H9 (cell line): Measurements from ENCODE around the gene DNAAF5. TPM values are rescaled to one million over a fixed set of nuclear protein-coding genes. Genes with fewer than 3 reads are reported as not detected.

Source experiments
- DNase-seq: peaks from one replicate; pipeline ENCODE4 v3.0.0-alpha.2; 2017
- H2AFZ ChIP-seq: one replicate; pipeline ENCODE4 v1.6.1; 2013; ENCODE audit warnings: mild to moderate bottlenecking, low read length, control low read depth, moderate library complexity
- H2AK5ac ChIP-seq: 2 replicates; pipeline ENCODE4 v1.6.1; 2013; ENCODE audit warnings: low read length, control low read depth, mixed read lengths; ENCODE audit not compliant: insufficient read length
- H2BK120ac ChIP-seq: one replicate; pipeline ENCODE4 v1.6.1; 2013; ENCODE audit warnings: low read depth, mild to moderate bottlenecking, low read length, control low read depth, inconsistent platforms; ENCODE audit not compliant: poor library complexity, severe bottlenecking
- H2BK12ac ChIP-seq: 2 replicates; pipeline ENCODE4 v1.6.1; 2013; ENCODE audit warnings: low read length, control low read depth, mixed read lengths, low read depth; ENCODE audit not compliant: insufficient read length
- H2BK15ac ChIP-seq: 2 replicates; pipeline ENCODE4 v1.6.1; 2013; ENCODE audit warnings: low read depth, low read length, control low read depth
- H2BK20ac ChIP-seq: one replicate; pipeline ENCODE4 v1.6.1; 2013; ENCODE audit warnings: low read depth, mild to moderate bottlenecking, low read length, control low read depth, inconsistent platforms; ENCODE audit not compliant: poor library complexity, severe bottlenecking
- H2BK5ac ChIP-seq: 2 replicates; pipeline ENCODE4 v1.6.1; 2013; ENCODE audit warnings: low read length, control low read depth, mixed read lengths; ENCODE audit not compliant: insufficient read length
- H3K14ac ChIP-seq: 2 replicates; pipeline ENCODE4 v1.6.1; 2013; ENCODE audit warnings: low read length, control low read depth; ENCODE audit not compliant: insufficient read depth
- H3K18ac ChIP-seq: 2 replicates; pipeline ENCODE4 v1.6.1; 2013; ENCODE audit warnings: low read depth, mild to moderate bottlenecking, mixed read lengths, low read length, control low read depth; ENCODE audit not compliant: insufficient read length
- H3K23ac ChIP-seq: 2 replicates; pipeline ENCODE4 v1.6.1; 2013; ENCODE audit warnings: low read length, control low read depth, mixed read lengths, low read depth; ENCODE audit not compliant: insufficient read length
- H3K23me2 ChIP-seq: 2 replicates; pipeline ENCODE4 v1.6.1; 2013; ENCODE audit warnings: low read depth, mild to moderate bottlenecking, mixed read lengths, low read length, control low read depth; ENCODE audit not compliant: insufficient read length, poor library complexity, severe bottlenecking
- H3K27ac ChIP-seq: 2 replicates; pipeline ENCODE4 v1.5.1; 2013; ENCODE audit warnings: low read length, control low read depth, mixed read lengths, low read depth; ENCODE audit not compliant: insufficient read length
- H3K27me3 ChIP-seq: 2 replicates; pipeline ENCODE4 v1.6.1; 2013; ENCODE audit warnings: low read length, control low read depth, inconsistent platforms; ENCODE audit not compliant: insufficient read depth
- H3K4ac ChIP-seq: 2 replicates; pipeline ENCODE4 v1.6.1; 2013; ENCODE audit warnings: low read depth, mild to moderate bottlenecking, control low read depth, inconsistent platforms, low read length, moderate library complexity
- H3K4me1 ChIP-seq: 2 replicates; pipeline ENCODE4 v1.6.1; 2013; ENCODE audit warnings: low read length, control low read depth, inconsistent platforms; ENCODE audit not compliant: insufficient read depth
- H3K4me2 ChIP-seq: 2 replicates; pipeline ENCODE4 v1.6.1; 2013; ENCODE audit warnings: low read length, control low read depth, mixed read lengths; ENCODE audit not compliant: insufficient read length, insufficient read depth
- H3K56ac ChIP-seq: 2 replicates; pipeline ENCODE4 v1.6.1; 2013; ENCODE audit warnings: low read depth, mild to moderate bottlenecking, mixed read lengths, low read length, control low read depth; ENCODE audit not compliant: insufficient read length
- H3K79me1 ChIP-seq: 2 replicates; pipeline ENCODE4 v1.6.1; 2013; ENCODE audit warnings: low read depth, mild to moderate bottlenecking, moderate library complexity, low read length, control low read depth, inconsistent platforms; ENCODE audit not compliant: insufficient read depth, poor library complexity, severe bottlenecking
- H3K79me2 ChIP-seq: 2 replicates; pipeline ENCODE4 v1.6.1; 2013; ENCODE audit warnings: low read length, control low read depth, inconsistent platforms; ENCODE audit not compliant: insufficient read depth
- H3K9ac ChIP-seq: 2 replicates; pipeline ENCODE4 v1.6.1; 2013; ENCODE audit warnings: low read length, control low read depth, mixed read lengths; ENCODE audit not compliant: insufficient read length; ENCODE audit errors: extremely low read depth
- H3K9me3 ChIP-seq: one replicate; pipeline ENCODE4 v1.6.1; 2013; ENCODE audit warnings: low read depth, low read length, inconsistent platforms; ENCODE audit not compliant: control insufficient read depth
- H3T11ph ChIP-seq: one replicate; pipeline ENCODE4 v1.6.1; 2013; ENCODE audit warnings: mild to moderate bottlenecking, low read length, control low read depth, inconsistent platforms
- H4K20me1 ChIP-seq: one replicate; pipeline ENCODE4 v1.6.1; 2013; ENCODE audit not compliant: control insufficient read depth, insufficient read length, insufficient read depth
- H4K5ac ChIP-seq: 2 replicates; pipeline ENCODE4 v1.6.1; 2013; ENCODE audit warnings: low read depth, mild to moderate bottlenecking, mixed read lengths, low read length, control low read depth; ENCODE audit not compliant: insufficient read length
- H4K8ac ChIP-seq: replicated peaks from 2 replicates; pipeline ENCODE4 v1.6.1; 2013; ENCODE audit warnings: low read length, control low read depth, mixed read lengths, low read depth; ENCODE audit not compliant: insufficient read length
- H4K91ac ChIP-seq: 2 replicates; pipeline ENCODE4 v1.6.1; 2013; ENCODE audit warnings: low read depth, mild to moderate bottlenecking, moderate library complexity, mixed read lengths, low read length, control low read depth; ENCODE audit not compliant: insufficient read length
- H3K27ac Mint-ChIP-seq, 3 experiments: 2 replicates in 2 of 3; 3 replicates in 1 of 3; pipeline ENCODE4 v1.8.0; 2020 to 2021; ENCODE audit warnings: mixed read lengths in 3 of 3, mild to moderate bottlenecking in 1 of 3, moderate library complexity in 1 of 3
- H3K27me3 Mint-ChIP-seq: 2 replicates; pipeline ENCODE4 v1.8.0; 2021; ENCODE audit warnings: low read depth, mild to moderate bottlenecking, moderate library complexity, mixed read lengths
- H3K36me3 Mint-ChIP-seq, 3 experiments: 2 replicates in 2 of 3; 3 replicates in 1 of 3; pipeline ENCODE4 v1.8.0; 2020 to 2021; ENCODE audit warnings: low read depth in 3 of 3, mixed read lengths in 3 of 3; ENCODE audit not compliant: insufficient read depth in 1 of 3
- H3K4me1 Mint-ChIP-seq, 2 experiments: 2 replicates each; pipeline ENCODE4 v1.8.0; 2020; ENCODE audit warnings: mixed read lengths in 2 of 2
- H3K4me3 Mint-ChIP-seq, 2 experiments: 2 replicates in 1 of 2; 3 replicates in 1 of 2; pipeline ENCODE4 v1.8.0; 2020 to 2021; ENCODE audit warnings: mild to moderate bottlenecking in 2 of 2, mixed read lengths in 2 of 2, moderate library complexity in 1 of 2
- H3K9me3 Mint-ChIP-seq, 2 experiments: 2 replicates in 1 of 2; 3 replicates in 1 of 2; pipeline ENCODE4 v1.8.0; 2020; ENCODE audit warnings: mild to moderate bottlenecking in 2 of 2, mixed read lengths in 2 of 2, moderate library complexity in 1 of 2
- WGBS: extraction: QIAGEN DNeasy Blood & Tissue Kit; methylation state at CpG from one replicate; pipeline ENCODE4 v1.1.7; 2013; ENCODE audit warnings: missing lambda C conversion rate, low lambda C conversion rate, mixed read lengths; ENCODE audit not compliant: insufficient read length; ENCODE audit errors: extremely low coverage; 5-methylcytosine and 5-hydroxymethylcytosine counted together
- total RNA-seq: library from RNA; stranded (reverse); gene quantifications from 2 replicates; pipeline ENCODE4 v1.2.1, GENCODE V29; 2021
- TF ChIP-seq, protein P1 (sequence below): fragments of 200-600 bp; sonication (generic); conservative IDR thresholded peaks from 3 replicates; pipeline ENCODE4 v1.8.0; 2021; ENCODE audit warnings: antibody characterized with exemption, mild to moderate bottlenecking

The DNAAF5 gene
- total RNA-seq, 1 experiment from 2014 or later: 43.5 TPM

DNA sequence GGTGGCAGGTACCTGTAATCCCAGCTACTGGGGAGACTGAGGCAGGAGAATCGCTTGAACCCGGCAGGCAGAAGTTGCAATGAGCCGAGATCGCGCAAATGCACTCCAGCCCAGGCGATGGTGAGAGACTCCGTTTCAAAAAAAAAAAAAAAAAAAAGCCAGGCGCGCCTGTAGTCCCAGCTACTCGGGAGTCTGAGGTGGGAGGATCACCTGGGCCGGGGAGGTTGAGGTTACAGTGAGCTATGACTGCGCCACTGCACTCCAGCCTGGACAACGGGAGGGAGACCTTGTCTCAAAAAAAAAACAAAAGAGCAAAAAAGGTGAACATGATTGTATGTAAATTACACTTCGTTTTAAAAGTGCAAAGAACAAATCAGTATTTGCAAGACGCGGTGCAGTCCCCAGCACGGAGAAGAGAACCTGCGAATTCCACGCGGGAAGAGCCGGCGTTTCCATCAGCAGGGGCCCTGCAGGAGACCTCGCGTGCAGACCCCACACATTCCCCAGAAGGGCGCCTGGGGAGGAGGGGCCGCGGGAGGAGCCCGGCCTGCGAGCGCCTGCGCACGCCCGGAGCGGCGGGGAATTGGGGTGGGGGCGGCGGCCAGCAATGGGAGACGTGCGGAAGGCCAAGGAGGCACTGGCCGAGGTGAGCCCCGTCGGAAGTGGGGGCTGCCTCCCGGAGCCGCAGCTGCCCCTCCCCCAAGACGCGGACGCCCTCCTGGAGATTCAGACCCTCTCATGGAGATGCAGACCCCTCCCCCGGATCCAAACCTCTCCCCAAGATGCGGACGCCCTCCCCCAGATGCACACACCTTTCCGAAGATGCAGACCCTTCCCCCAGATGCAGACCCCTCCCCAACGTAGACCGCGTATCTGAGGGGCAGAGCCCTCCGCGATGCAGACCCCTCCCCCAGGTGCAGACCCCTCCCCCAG is 89.1 kb downstream of the DNAAF5 start:
- peaks cover 15 to 35% (median 15%) of the 10 kb centered on the region in 3 experiments for H3K36me3 Mint-ChIP-seq
- H3K9me3 ChIP-seq: no peaks in the 10 kb centered on the region
- H3K4me1 ChIP-seq: no peaks in the 10 kb centered on the region
- peak overlapping the region; percentile 42 for H3K9ac ChIP-seq
- H3K4me2 ChIP-seq: peak overlapping the region; percentile 51
- H3K27ac ChIP-seq: peak overlapping the region; percentile 40
- no peak overlapping the region for H2AFZ ChIP-seq
- H3K9me3 Mint-ChIP-seq: peaks cover 5% of the 10 kb centered on the region in 2 experiments; a peak in 4 of 5 replicates
- no peak overlapping the region for H2BK20ac ChIP-seq
- no peak overlapping the region for H3K4ac ChIP-seq
- TF ChIP-seq, protein P1, sequence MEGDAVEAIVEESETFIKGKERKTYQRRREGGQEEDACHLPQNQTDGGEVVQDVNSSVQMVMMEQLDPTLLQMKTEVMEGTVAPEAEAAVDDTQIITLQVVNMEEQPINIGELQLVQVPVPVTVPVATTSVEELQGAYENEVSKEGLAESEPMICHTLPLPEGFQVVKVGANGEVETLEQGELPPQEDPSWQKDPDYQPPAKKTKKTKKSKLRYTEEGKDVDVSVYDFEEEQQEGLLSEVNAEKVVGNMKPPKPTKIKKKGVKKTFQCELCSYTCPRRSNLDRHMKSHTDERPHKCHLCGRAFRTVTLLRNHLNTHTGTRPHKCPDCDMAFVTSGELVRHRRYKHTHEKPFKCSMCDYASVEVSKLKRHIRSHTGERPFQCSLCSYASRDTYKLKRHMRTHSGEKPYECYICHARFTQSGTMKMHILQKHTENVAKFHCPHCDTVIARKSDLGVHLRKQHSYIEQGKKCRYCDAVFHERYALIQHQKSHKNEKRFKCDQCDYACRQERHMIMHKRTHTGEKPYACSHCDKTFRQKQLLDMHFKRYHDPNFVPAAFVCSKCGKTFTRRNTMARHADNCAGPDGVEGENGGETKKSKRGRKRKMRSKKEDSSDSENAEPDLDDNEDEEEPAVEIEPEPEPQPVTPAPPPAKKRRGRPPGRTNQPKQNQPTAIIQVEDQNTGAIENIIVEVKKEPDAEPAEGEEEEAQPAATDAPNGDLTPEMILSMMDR: no peak
- H3K4me1 Mint-ChIP-seq: peaks cover 38 to 43% of the 10 kb centered on the region in 2 experiments
- DNase-seq: peak; percentile 94
- H2AK5ac ChIP-seq: no peak overlapping the region
- no peak overlapping the region for H4K91ac ChIP-seq
- no peaks in the 10 kb centered on the region for H3K79me1 ChIP-seq
- H2BK5ac ChIP-seq: no peak overlapping the region
- peak overlapping the region; percentile 62; the same call in 1 of the 2 replicates for H3K14ac ChIP-seq
- H3K23me2 ChIP-seq: peaks cover 5% of the 10 kb centered on the region
- H3K27ac Mint-ChIP-seq: peak overlapping the region; percentile 96 to 99 (median 97); a peak in 6 of 7 replicates
- peak overlapping the region; percentile 75 to 90 for H3K4me3 Mint-ChIP-seq
- H4K5ac ChIP-seq: no peak overlapping the region
- H3K79me2 ChIP-seq: peaks cover 27% of the 10 kb centered on the region
- no peak overlapping the region for H3T11ph ChIP-seq
- peak overlapping the region; percentile 89 for H3K18ac ChIP-seq
- no CpG with 5 or more reads among the region's 56 CpGs for WGBS
- H3K27me3 Mint-ChIP-seq: no peaks in the 10 kb centered on the region; the same call in 1 of the 2 replicates
- no peak overlapping the region for H3K56ac ChIP-seq
- no peaks in the 10 kb centered on the region for H3K27me3 ChIP-seq
- no peaks in the 10 kb centered on the region for H4K20me1 ChIP-seq
- H2BK15ac ChIP-seq: no peak overlapping the region
- no peak overlapping the region for H2BK120ac ChIP-seq
- H2BK12ac ChIP-seq: no peak overlapping the region
- no peak overlapping the region for H3K23ac ChIP-seq
- H4K8ac ChIP-seq: no peak overlapping the region
